SKM-1 treated with dmso at 0.1 percent for 144 hours (cell line): ENCODE results near the gene CDKN2A.

Source experiments
- DNase-seq: peaks from one replicate; lab custom pipeline; 2025; ENCODE audit not compliant: unreplicated experiment; lab: John Stamatoyannopoulos, UW

The CDKN2A gene

GRCh38 chr9:21993893-21994555 lies at the start of gene CDKN2A:
CDKN2A (minus strand) TSS chr9:21994392.
- peak; percentile 78 for DNase-seq

- no peak for DNase-seq
These were observed 49.7 kb upstream of the CDKN2A start for GRCh38 chr9:22043928-22044327.

- DNase-seq = no peak
These were observed 47.6 kb upstream of the CDKN2A start for GRCh38 chr9:22041775-22042174.

- no peak for DNase-seq
These were observed 47.2 kb upstream of the CDKN2A start for GRCh38 chr9:22041344-22041743.

- DNase-seq = no peak
These were observed 46.6 kb upstream of the CDKN2A start for GRCh38 chr9:22040760-22041159.

- DNase-seq = no peak
These were observed 45.1 kb upstream of the CDKN2A start for GRCh38 chr9:22039258-22039657.

- peak; percentile 58 for DNase-seq
These were observed 43.9 kb upstream of the CDKN2A start for GRCh38 chr9:22037954-22038690.

GRCh38 chr9:22036866-22037626 lies 42.9 kb upstream of the CDKN2A start:
- no peak for DNase-seq

- no peak for DNase-seq
These were observed 41.4 kb upstream of the CDKN2A start for GRCh38 chr9:22035591-22036011.

GRCh38 chr9:22033012-22033630 lies 38.9 kb upstream of the CDKN2A start:
- no peak for DNase-seq

- DNase-seq = peak; percentile 25
These were observed 37.6 kb upstream of the CDKN2A start for GRCh38 chr9:22031655-22032411.

GRCh38 chr9:22030101-22030598 lies 36.0 kb upstream of the CDKN2A start:
- peak; percentile 98 for DNase-seq

- no peak for DNase-seq
These were observed 35.0 kb upstream of the CDKN2A start for GRCh38 chr9:22029231-22029630.

- DNase-seq = no peak
These were observed 34.2 kb upstream of the CDKN2A start for GRCh38 chr9:22028394-22028793.

- DNase-seq = no peak
These were observed 32.5 kb upstream of the CDKN2A start for GRCh38 chr9:22026696-22027095.

- DNase-seq = no peak
These were observed 28.2 kb upstream of the CDKN2A start for GRCh38 chr9:22022396-22022795.

- no peak for DNase-seq
These were observed 16.9 kb upstream of the CDKN2A start for GRCh38 chr9:22010866-22011625.

- no peak for DNase-seq
These were observed 15.3 kb upstream of the CDKN2A start for GRCh38 chr9:22009506-22009867.

- no peak for DNase-seq
These were observed 14.7 kb upstream of the CDKN2A start, which contains the start of gene CDKN2B for GRCh38 chr9:22008717-22009505. CDKN2B (minus strand) TSS chr9:22009305; CDS start chr9:22008953, 352 bp downstream.
